Fibroblast of villous mesenchyme (primary cell): ENCODE measurements around the gene CEP192. TPM values are rescaled to one million over a fixed set of nuclear protein-coding genes. Genes with fewer than 3 reads are reported as not detected.

ENCODE experiments used
- DNase-seq: peaks from one replicate; pipeline ENCODE4 v3.0.0-alpha.2; 2010; ENCODE audit warnings: low read depth
- H3K4me3 ChIP-seq: 2 replicates; pipeline ENCODE4 v1.5.1; 2011; ENCODE audit warnings: low read depth, mild to moderate bottlenecking, low read length
- CTCF ChIP-seq: IDR thresholded peaks from 2 replicates; pipeline ENCODE4 v1.5.1; 2012; ENCODE audit warnings: low read depth, mild to moderate bottlenecking, low read length; ENCODE audit not compliant: insufficient read depth
- total RNA-seq: library from RNA; depleted of rRNA; stranded (reverse); fragments of >200 nt; gene quantifications from 2 replicates; pipeline ENCODE4 v1.2.3, GENCODE V29; 2012

CEP192 gene
- total RNA-seq, 1 donor: 40.6 TPM

- no peak for TF ChIP-seq CTCF
- no peak for DNase-seq
- no peak overlapping the region for H3K4me3 ChIP-seq
Observed at GRCh38 chr18:13164406-13164805, 173.2 kb downstream of the CEP192 start.

GRCh38 chr18:13165636-13166423 is 174.7 kb downstream of the CEP192 start:
- DNase-seq: no peak
- TF ChIP-seq CTCF: no peak
- no peak overlapping the region for H3K4me3 ChIP-seq

- H3K4me3 ChIP-seq: no peak overlapping the region
- no peak for DNase-seq
- no peak for TF ChIP-seq CTCF
Observed at GRCh38 chr18:13173578-13174145, 182.5 kb downstream of the CEP192 start.

Other genes starting within 250 kb of the CEP192 start
- gene PTPN2, start 107.1 kb upstream of the CEP192 start, total RNA-seq: 19.3 and 31.1 TPM in 2 replicates
- gene SEH1L, start 43.4 kb upstream of the CEP192 start, total RNA-seq: 50.3 and 56.6 TPM in 2 replicates
- gene LDLRAD4, start 227.4 kb downstream of the CEP192 start, total RNA-seq: 0.43 and 0.97 TPM in 2 replicates